ENCODE results near the gene ANKRD18A. TPM values are rescaled to one million over a fixed set of nuclear protein-coding genes. Genes with fewer than 3 reads are reported as not detected.
A peak's percentile ranks its signal among the peaks of the same experiment; 100 is the strongest.

ANKRD18A gene
- total RNA-seq (0.21 TPM in 1 of 2 replicates, not detected in the other), polyA plus RNA-seq (0.11 and 3.2 TPM in 2 replicates), polyA minus RNA-seq (0.36 TPM in 1 of 2 replicates, not detected in the other), Bru-seq, nascent RNA (percentile 23 among the genes with signal in this experiment), BruChase-seq, experiment 1, labeled RNA remaining after a 6-hour chase (percentile 24 among the genes with signal in this experiment), BruChase-seq, experiment 2, labeled RNA remaining after a 2-hour chase (percentile 27 among the genes with signal in this experiment)
- 0.11 and 0.12 TPM in 2 replicates for polyA plus RNA-seq (2011; cell fraction: cytosol; rRNA removed)
- 0.60 and 4.1 TPM in 2 replicates for polyA plus RNA-seq (2011; cell fraction: nucleus; rRNA removed)
- 0.15 TPM in 1 of 2 replicates, not detected in the other for polyA plus RNA-seq (2012)
- polyA minus RNA-seq (2011; cell fraction: cytosol; rRNA and poly(A)+ RNA removed) = 1.2 TPM
- 1.1 and 2.7 TPM in 2 replicates for polyA minus RNA-seq (2011; cell fraction: nucleus; rRNA and poly(A)+ RNA removed)
- long read RNA-seq = 0 reads

DNA sequence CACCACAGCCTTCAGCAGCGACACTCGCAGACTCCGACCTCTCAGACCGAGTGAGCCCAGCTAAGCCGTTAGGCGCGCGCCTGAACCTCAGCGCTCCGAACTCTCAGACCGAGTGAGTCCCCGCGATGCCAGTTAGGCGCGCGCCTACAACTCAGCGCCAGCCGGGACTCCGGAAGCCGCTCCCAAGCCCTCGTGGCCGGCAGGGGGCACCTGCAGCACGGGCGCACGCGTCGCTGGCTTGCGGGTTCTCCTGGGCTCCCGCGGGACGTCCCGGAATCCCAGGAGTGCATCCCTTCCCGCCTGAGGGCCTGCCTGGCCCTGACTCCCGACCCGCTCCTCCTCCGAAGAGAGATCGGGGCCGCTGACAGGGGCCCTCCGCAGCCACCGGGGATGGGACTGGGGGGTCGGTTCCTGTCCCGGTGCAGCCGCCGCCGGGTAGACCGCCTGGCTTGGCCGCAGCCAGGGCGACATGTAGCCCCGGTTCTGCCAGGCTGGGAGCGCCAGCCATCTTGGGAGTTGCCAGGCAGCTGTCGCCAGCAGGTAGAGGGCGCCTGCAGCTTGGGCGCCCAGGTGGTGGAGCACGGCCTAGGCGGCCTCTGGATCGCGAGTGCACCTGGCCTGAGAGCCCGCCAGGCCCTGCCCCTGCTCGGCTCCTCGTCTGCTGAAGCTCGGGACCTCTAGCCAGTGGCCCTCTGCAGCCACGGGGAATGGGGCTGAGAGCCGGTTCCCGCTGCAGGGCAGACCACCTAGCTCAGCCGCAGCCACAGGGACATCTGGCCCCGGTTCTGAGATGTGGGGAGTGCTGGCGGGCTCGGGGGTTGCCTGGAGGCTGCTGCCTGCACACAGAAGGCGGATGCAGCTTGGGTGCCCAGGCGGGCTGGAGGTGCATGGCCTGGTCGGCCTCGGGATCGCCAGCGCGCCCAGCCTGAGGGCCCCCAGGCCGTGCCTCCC, at the start of gene ANKRD18A:
ANKRD18A (minus strand) TSS at position 114 of the 951 bp plus-strand sequence. CDS start 311 bp downstream, outside the sequence.
- ChIA-PET CTCF (interaction anchor here (1.1 to 1.3 kb wide), 2 partner anchors 21 to 23 kb away, joined by 3 to 4 read pairs; no protein-coding TSS in a partner anchor), POLR2A (no interaction called here)
- H3K27me3 ChIP-seq (ENCODE audit: control insufficient read depth in 2 of 2, insufficient read depth in 2 of 2, low read length in 2 of 2) = peaks cover 22 to 50% of the 10 kb centered on the region in 2 experiments
- intact Hi-C loops (cut with micrococcal nuclease) = loop anchor here (5.0 kb wide), 1 partner anchor 52 kb away; no protein-coding TSS in a partner anchor
- BruUV-seq (replicated peaks) = no TSS peak
- H3K79me2 ChIP-seq (ENCODE audit: control insufficient read depth, insufficient read depth, low read length) = no peaks in the 10 kb centered on the region
- peak within 1 kb of the TSS; percentile 88 for H2AFZ ChIP-seq (ENCODE audit: low read depth, low read length)
- H3K4me2 ChIP-seq (ENCODE audit: insufficient read depth, low read length) = peak within 1 kb of the TSS; percentile 77
- no peaks in the 10 kb centered on the region for H4K20me1 ChIP-seq (replicated peaks; ENCODE audit: control insufficient read depth, extremely low read depth, insufficient read depth, low read length)
- peak within 1 kb of the TSS; percentile 34 to 52 (median 41) for H3K4me3 ChIP-seq (replicated peaks in 1 of 3; ENCODE audit: insufficient read depth in 1 of 3, low read depth in 1 of 3, low read length in 3 of 3)
- H3K9ac ChIP-seq (replicated peaks; ENCODE audit: extremely low read depth, insufficient read depth, low read length) = no peak within 1 kb of the TSS
- H3K27ac ChIP-seq (ENCODE audit: insufficient read depth, low read depth, low read length) = no peak within 1 kb of the TSS
- H3K9me3 ChIP-seq (replicated peaks; ENCODE audit: control insufficient read depth, insufficient read depth, low read length) = no peaks in the 10 kb centered on the region
- H3K9me1 ChIP-seq (replicated peaks; ENCODE audit: control insufficient read depth, extremely low read depth, insufficient read depth, low read length) = no peaks in the 10 kb centered on the region
- H3K36me3 ChIP-seq (ENCODE audit: control insufficient read depth in 2 of 2, extremely low read depth in 1 of 2, insufficient read depth in 2 of 2, low read length in 2 of 2) = no peaks in the 10 kb centered on the region
- dilution Hi-C loops (cut with MboI; ENCODE audit: extremely low pct_ligation_motif_present, low sequenced_read_pairs) = no loop called here
- TF ChIP-seq MYC (IDR thresholded peaks at IDR 0.05; ENCODE audit: low read depth, low read length) (no peak), EZH2 (IDR thresholded peaks at IDR 0.05; ENCODE audit: borderline replicate concordance, low read depth, low read length, severe bottlenecking) (no peak), POLR2A (IDR thresholded peaks at IDR 0.05; ENCODE audit: low read depth, low read length) (no peak), POLR2AphosphoS5 (IDR thresholded peaks at IDR 0.05; ENCODE audit: insufficient read depth, low read depth, low read length) (peak; percentile 53), JUN (IDR thresholded peaks at IDR 0.05; ENCODE audit: borderline replicate concordance, insufficient read depth, insufficient read length, low read depth) (no peak), GATA2 (IDR thresholded peaks at IDR 0.05; ENCODE audit: insufficient read depth, insufficient read length, low read depth, low read length) (no peak), FOS (IDR thresholded peaks at IDR 0.05; ENCODE audit: borderline replicate concordance, insufficient read depth, low read length) (no peak)
- TF ChIP-seq, protein P1, sequence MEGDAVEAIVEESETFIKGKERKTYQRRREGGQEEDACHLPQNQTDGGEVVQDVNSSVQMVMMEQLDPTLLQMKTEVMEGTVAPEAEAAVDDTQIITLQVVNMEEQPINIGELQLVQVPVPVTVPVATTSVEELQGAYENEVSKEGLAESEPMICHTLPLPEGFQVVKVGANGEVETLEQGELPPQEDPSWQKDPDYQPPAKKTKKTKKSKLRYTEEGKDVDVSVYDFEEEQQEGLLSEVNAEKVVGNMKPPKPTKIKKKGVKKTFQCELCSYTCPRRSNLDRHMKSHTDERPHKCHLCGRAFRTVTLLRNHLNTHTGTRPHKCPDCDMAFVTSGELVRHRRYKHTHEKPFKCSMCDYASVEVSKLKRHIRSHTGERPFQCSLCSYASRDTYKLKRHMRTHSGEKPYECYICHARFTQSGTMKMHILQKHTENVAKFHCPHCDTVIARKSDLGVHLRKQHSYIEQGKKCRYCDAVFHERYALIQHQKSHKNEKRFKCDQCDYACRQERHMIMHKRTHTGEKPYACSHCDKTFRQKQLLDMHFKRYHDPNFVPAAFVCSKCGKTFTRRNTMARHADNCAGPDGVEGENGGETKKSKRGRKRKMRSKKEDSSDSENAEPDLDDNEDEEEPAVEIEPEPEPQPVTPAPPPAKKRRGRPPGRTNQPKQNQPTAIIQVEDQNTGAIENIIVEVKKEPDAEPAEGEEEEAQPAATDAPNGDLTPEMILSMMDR (IDR thresholded peaks at IDR 0.05; ENCODE audit: extremely low read depth in 1 of 2, insufficient read depth in 1 of 2, low read depth in 1 of 2, low read length in 2 of 2) = peak; percentile 53 to 86
- TF ChIP-seq, protein P2, sequence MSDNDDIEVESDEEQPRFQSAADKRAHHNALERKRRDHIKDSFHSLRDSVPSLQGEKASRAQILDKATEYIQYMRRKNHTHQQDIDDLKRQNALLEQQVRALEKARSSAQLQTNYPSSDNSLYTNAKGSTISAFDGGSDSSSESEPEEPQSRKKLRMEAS (IDR thresholded peaks at IDR 0.05; ENCODE audit: insufficient read depth, insufficient read length) = peak; percentile 66
- FAIRE-seq (no peak), DNase-seq (ENCODE audit: low read depth, low spot score) (peak; percentile 57)
- H3K4me1 ChIP-seq (ENCODE audit: control insufficient read depth, extremely low read depth, insufficient read depth, low read length) = peaks cover 21% of the 10 kb centered on the region

Measured in endothelial cell of umbilical vein (primary cell).